HepG2 (cell line): ENCODE measurements around the gene CD164L2. TPM values are rescaled to one million over a fixed set of nuclear protein-coding genes. Genes with fewer than 3 reads are reported as not detected.

Experiments
- ATAC-seq: fragments of 200-7000 bp; cut with Tn5 transposase; 3 replicates; pipeline ENCODE4 v1.9.1; 2020; ENCODE audit warnings: mild to moderate bottlenecking, moderate library complexity
- BruUV-seq: library from RNA; stranded (reverse); fragments of 400-500 nt; replicated peaks from 2 replicates; lab custom pipeline; 2021; lab: Mats Ljungman, UMichigan
- CTCF ChIA-PET: fragments of 300-600 bp; formaldehyde crosslinking; extraction: SDS; loops from one replicate; lab custom pipeline; 2021; ENCODE audit warnings: low total read pairs, inconsistent platforms, low intra/inter-chr PET ratio; lab: Yijun Ruan, JAX
- POLR2A ChIA-PET: fragments of 350-600 bp; sonication (Branson Sonifier 250); formaldehyde crosslinking; loops from one replicate; lab custom pipeline; 2020; ENCODE audit warnings: antibody characterized with exemption, inconsistent platforms; lab: Yijun Ruan, JAX
- DNase-seq: peaks from one replicate; pipeline ENCODE4 v3.0.0-alpha.2; 2015; ENCODE audit warnings: low spot score
- FAIRE-seq: peaks from 3 replicates; lab custom pipeline; 2011; peaks lifted over from hg19 to GRCh38; lab: Jason Lieb, UNC
- H2AFZ ChIP-seq: one replicate; pipeline ENCODE4 v1.6.1; 2011; ENCODE audit warnings: low read length, inconsistent platforms
- H3K27ac ChIP-seq: fragments of 300-600 bp; 3 replicates; pipeline ENCODE4 v1.8.0; 2011; ENCODE audit warnings: mixed run types, mild to moderate bottlenecking, mixed read lengths, low read length, inconsistent platforms; ENCODE audit not compliant: insufficient read depth; ENCODE audit errors: extremely low read length
- H3K27me3 ChIP-seq, 2 experiments: fragments of 200-600 bp in 1 of 2; 2 replicates in 1 of 2; 3 replicates in 1 of 2; pipeline versions ENCODE4 v1.6.0 to v1.8.0; 2011; ENCODE audit warnings: low read length in 2 of 2, mild to moderate bottlenecking in 2 of 2, moderate library complexity in 2 of 2, inconsistent platforms in 1 of 2; ENCODE audit not compliant: insufficient read depth in 2 of 2, control insufficient read depth in 1 of 2
- H3K36me3 ChIP-seq, 2 experiments: fragments of 200-600 bp in 1 of 2; replicated peaks in 1 of 2; 2 replicates in 1 of 2; 3 replicates in 1 of 2; pipeline versions ENCODE4 v1.5.1 to v1.8.0; 2011; ENCODE audit warnings: low read length in 2 of 2, inconsistent platforms in 1 of 2; ENCODE audit not compliant: insufficient read depth in 2 of 2, control insufficient read depth in 1 of 2
- H3K4me1 ChIP-seq: 2 replicates; pipeline ENCODE4 v1.5.1; 2012; ENCODE audit warnings: low read length, inconsistent platforms; ENCODE audit not compliant: insufficient read depth
- H3K4me2 ChIP-seq: 2 replicates; pipeline ENCODE4 v1.6.0; 2011; ENCODE audit warnings: low read depth, low read length, inconsistent platforms
- H3K4me3 ChIP-seq, 3 experiments: fragments of 200-600 bp in 1 of 3; sonication (generic), shearing (Covaris generic) in 1 of 3; replicated peaks in 1 of 3; 2 replicates each; pipeline ENCODE4 v1.5.1; 2011 to 2016; ENCODE audit warnings: low read length in 3 of 3, inconsistent platforms in 2 of 3, low read depth in 2 of 3, mild to moderate bottlenecking in 2 of 3, control low read depth in 1 of 3, mixed read lengths in 1 of 3; ENCODE audit not compliant: insufficient read depth in 1 of 3
- H3K79me2 ChIP-seq: one replicate; pipeline ENCODE4 v1.6.1; 2011; ENCODE audit warnings: low read length, inconsistent platforms; ENCODE audit not compliant: insufficient read depth
- H3K9ac ChIP-seq: 2 replicates; pipeline ENCODE4 v1.6.0; 2011; ENCODE audit warnings: mild to moderate bottlenecking, low read depth, low read length, inconsistent platforms; ENCODE audit not compliant: insufficient read depth
- H3K9me3 ChIP-seq: 2 replicates; pipeline ENCODE4 v1.5.1; 2012; ENCODE audit warnings: mild to moderate bottlenecking, low read length
- H4K20me1 ChIP-seq: 2 replicates; pipeline ENCODE4 v1.6.0; 2011; ENCODE audit warnings: inconsistent platforms, mild to moderate bottlenecking, low read length, moderate library complexity; ENCODE audit not compliant: insufficient read depth
- ATF2 ChIP-seq: sonication (generic); formaldehyde crosslinking; IDR thresholded peaks from 2 replicates; pipeline ENCODE4 v1.4.0; 2020; ENCODE audit warnings: missing genetic modification reagents
- BCL3 ChIP-seq: sonication (generic); formaldehyde crosslinking; IDR thresholded peaks from 2 replicates; pipeline ENCODE4 v1.5.1; 2020; ENCODE audit warnings: mild to moderate bottlenecking, missing genetic modification reagents, moderate library complexity
- CBFB ChIP-seq: sonication (generic); formaldehyde crosslinking; IDR thresholded peaks from 2 replicates; pipeline ENCODE4 v1.4.0; 2020; ENCODE audit warnings: missing genetic modification reagents
- EP300 ChIP-seq, 3 experiments: sonication (generic) in 1 of 3; formaldehyde crosslinking in 1 of 3; IDR thresholded peaks; 2 replicates each; pipeline versions ENCODE4 v1.5.1 to v1.6.1; 2011 to 2020; ENCODE audit warnings: low read depth in 2 of 3, low read length in 2 of 3, borderline replicate concordance in 1 of 3, improper control_type of control experiment in 1 of 3, mild to moderate bottlenecking in 1 of 3, missing genetic modification reagents in 1 of 3, moderate library complexity in 1 of 3
- FIP1L1 ChIP-seq: fragments of 200-400 bp; formaldehyde crosslinking; IDR thresholded peaks from 2 replicates; pipeline ENCODE4 v1.6.1; 2018; ENCODE audit warnings: low read depth, mild to moderate bottlenecking, low read length, moderate library complexity, borderline replicate concordance; ENCODE audit not compliant: insufficient read depth
- FLYWCH1 ChIP-seq: sonication (generic); formaldehyde crosslinking; IDR thresholded peaks from 2 replicates; pipeline ENCODE4 v1.8.1; 2023; ENCODE audit warnings: mild to moderate bottlenecking, missing genetic modification reagents
- HIVEP1 ChIP-seq: sonication (generic); formaldehyde crosslinking; IDR thresholded peaks from 2 replicates; pipeline ENCODE4 v1.4.0; 2020; ENCODE audit warnings: mild to moderate bottlenecking, missing genetic modification reagents
- HNRNPLL ChIP-seq: fragments of 200-400 bp; formaldehyde crosslinking; IDR thresholded peaks from 2 replicates; pipeline ENCODE4 v1.6.1; 2017; ENCODE audit warnings: mild to moderate bottlenecking, low read depth, low read length; ENCODE audit not compliant: poor library complexity, severe bottlenecking
- MBD4 ChIP-seq: IDR thresholded peaks from 2 replicates; pipeline ENCODE4 v1.6.1; 2012; ENCODE audit warnings: low read length, inconsistent platforms, borderline replicate concordance
- SOX13 ChIP-seq, 3 experiments: fragments of 450-650 bp in 1 of 3; sonication (generic) in 1 of 3; formaldehyde crosslinking in 1 of 3; IDR thresholded peaks in 2 of 3; conservative IDR thresholded peaks in 1 of 3; 2 replicates each; pipeline versions ENCODE4 v1.5.0 to v1.6.1; 2016 to 2020; ENCODE audit warnings: antibody characterized with exemption in 1 of 3, mild to moderate bottlenecking in 1 of 3, missing compliant biosample characterization in 1 of 3, missing genetic modification reagents in 1 of 3, moderate library complexity in 1 of 3
- TOPORS ChIP-seq: sonication (generic); formaldehyde crosslinking; IDR thresholded peaks from 2 replicates; pipeline ENCODE4 v1.8.0; 2023; ENCODE audit warnings: mild to moderate bottlenecking, missing genetic modification reagents
- ZNF160 ChIP-seq: sonication (generic); formaldehyde crosslinking; IDR thresholded peaks from 2 replicates; pipeline ENCODE4 v1.8.0; 2022; ENCODE audit warnings: mild to moderate bottlenecking, inconsistent platforms, missing genetic modification reagents
- ZNF225 ChIP-seq: sonication (generic); formaldehyde crosslinking; IDR thresholded peaks from 2 replicates; pipeline ENCODE4 v1.4.0; 2020; ENCODE audit warnings: mild to moderate bottlenecking, missing genetic modification reagents
- ZNF235 ChIP-seq: sonication (generic); formaldehyde crosslinking; IDR thresholded peaks from 2 replicates; pipeline ENCODE4 v1.8.1; 2023; ENCODE audit warnings: mild to moderate bottlenecking, missing genetic modification reagents, borderline replicate concordance
- ZNF33A ChIP-seq: sonication (generic); formaldehyde crosslinking; IDR thresholded peaks from 2 replicates; pipeline ENCODE4 v1.5.1; 2020; ENCODE audit warnings: missing genetic modification reagents, mild to moderate bottlenecking, moderate library complexity, borderline replicate concordance
- ZNF446 ChIP-seq: sonication (generic); formaldehyde crosslinking; IDR thresholded peaks from 2 replicates; pipeline ENCODE4 v1.5.0; 2020; ENCODE audit warnings: mild to moderate bottlenecking, missing genetic modification reagents
- ZNF546 ChIP-seq: sonication (generic); formaldehyde crosslinking; conservative IDR thresholded peaks from 2 replicates; pipeline ENCODE4 v1.8.1; 2023; ENCODE audit warnings: mild to moderate bottlenecking, missing genetic modification reagents
- ZNF616 ChIP-seq: sonication (generic); formaldehyde crosslinking; IDR thresholded peaks from 2 replicates; pipeline ENCODE4 v1.5.0; 2020; ENCODE audit warnings: low read depth, mild to moderate bottlenecking, missing genetic modification reagents
- WGBS: methylation state at CpG from one replicate; pipeline ENCODE4 v1.1.6; 2017; ENCODE audit warnings: low lambda C conversion rate; 5-methylcytosine and 5-hydroxymethylcytosine counted together
- in situ Hi-C: cut with HindIII; loops from 2 replicates; pipeline ENCODE4 v1.10.0; 2017; ENCODE audit warnings: low pct_unique_long_range_greater_than_20kb; ENCODE audit not compliant: extremely low pct_ligation_motif_present
- intact Hi-C: fragments of 100-400 bp; cut with micrococcal nuclease; formaldehyde crosslinking; loops from one replicate; pipeline ENCODE4 v1.10.0; 2022; ENCODE audit not compliant: unreplicated experiment
- polyA plus RNA-seq, 8 experiments: library from polyadenylated mRNA; depleted of rRNA in 3 of 8; stranded (reverse) in 7 of 8; unstranded in 1 of 8; fragments of >200 nt; fragmentation: Illumina TruSeq in 4 of 8; extraction: Trizol in 4 of 8; gene quantifications; 2 replicates each; pipeline versions ENCODE4 v1.2.1 to v1.2.3, GENCODE V29; 2011 to 2016; ENCODE audit warnings: low read depth in 4 of 8, missing spikeins in 1 of 8, mixed read lengths in 1 of 8; ENCODE audit not compliant: insufficient read depth in 1 of 8
- total RNA-seq, 5 experiments: library from RNA; depleted of rRNA; stranded (reverse); fragments of >200 nt; fragmentation: Illumina TruSeq; extraction: Trizol; gene quantifications; 2 replicates each; pipeline ENCODE4 v1.2.3, GENCODE V29; 2016; ENCODE audit warnings: low read depth in 1 of 5

CD164L2 gene
- total and polyA plus RNA-seq, 2 of the 13 experiments (the other 11 are each of a cell fraction or from before 2014, with no cell fraction given) = not detected

GRCh38 chr1:27414091-27414490 lies 31.0 kb upstream of the CD164L2 start:
- ATAC-seq (no peak), FAIRE-seq (no peak), DNase-seq (no peak)
- ChIA-PET CTCF (no interaction called here), POLR2A (no interaction called here)
- Histone ChIP-seq H3K27ac (no peak overlapping the region), H3K4me3 (no peak overlapping the region), H3K4me1 (no peaks in the 10 kb centered on the region), H3K27me3 (no peaks in the 10 kb centered on the region), H3K9me3 (no peaks in the 10 kb centered on the region), H3K79me2 (no peaks in the 10 kb centered on the region), H3K36me3 (peaks cover 34 to 90% of the 10 kb centered on the region in 2 experiments), H2AFZ (no peak overlapping the region), H3K9ac (no peak overlapping the region), H4K20me1 (no peaks in the 10 kb centered on the region), H3K4me2 (no peak overlapping the region)
- WGBS = 100% methylated on average over 1 of the region's 1 CpG
- in situ Hi-C loops (no loop called here), intact Hi-C loops (no loop called here)
- BruUV-seq = no TSS peak
- no peak for TF ChIP-seq ZNF616
- no peak for TF ChIP-seq ZNF225
- TF ChIP-seq ZNF33A (CRISPR knock-in tag) = no peak
- TF ChIP-seq SOX13 (IDR thresholded peaks at IDR 0.05) = no peak
- no peak for TF ChIP-seq SOX13 (CRISPR knock-in tag; conservative IDR thresholded peaks at IDR 0.05 in 1 of 2, IDR thresholded peaks at IDR 0.05 in 1 of 2)
- no peak for TF ChIP-seq CBFB
- no peak for TF ChIP-seq ZNF546
- TF ChIP-seq ZNF160 (CRISPR knock-in tag) = no peak
- no peak for TF ChIP-seq FIP1L1
- TF ChIP-seq ATF2 (CRISPR knock-in tag) = no peak
- TF ChIP-seq TOPORS (CRISPR knock-in tag) = no peak
- no peak for TF ChIP-seq HIVEP1 (CRISPR knock-in tag)
- no peak for TF ChIP-seq BCL3 (CRISPR knock-in tag)
- no peak for TF ChIP-seq MBD4
- no peak for TF ChIP-seq HNRNPLL
- no peak for TF ChIP-seq ZNF446
- no peak for TF ChIP-seq EP300 (IDR thresholded peaks at IDR 0.05; ENCODE audit: low read depth in 2 of 2, low read length in 2 of 2)
- no peak for TF ChIP-seq EP300 (CRISPR knock-in tag; IDR thresholded peaks at IDR 0.05; ENCODE audit: borderline replicate concordance)
- no peak for TF ChIP-seq ZNF235 (CRISPR knock-in tag)
- no peak for TF ChIP-seq FLYWCH1
